HEK293T (cell line): Measurements from ENCODE around the gene ZNF578.

ENCODE experiments used
- ARNT ChIP-seq: fragments of 450-650 bp; IDR thresholded peaks from 2 replicates; pipeline ENCODE4 v1.6.1; 2017; ENCODE audit warnings: mild to moderate bottlenecking
- BHLHE40 ChIP-seq: fragments of 450-650 bp; IDR thresholded peaks from 2 replicates; pipeline ENCODE4 v1.6.1; 2016; ENCODE audit warnings: mild to moderate bottlenecking, moderate library complexity, borderline replicate concordance
- CTBP1 ChIP-seq: fragments of 450-650 bp; IDR thresholded peaks from 2 replicates; pipeline ENCODE4 v1.6.1; 2016; ENCODE audit warnings: borderline replicate concordance
- ELF4 ChIP-seq: fragments of 450-650 bp; IDR thresholded peaks from 2 replicates; pipeline ENCODE4 v1.6.1; 2017; ENCODE audit warnings: antibody characterized with exemption
- FOXA1 ChIP-seq: fragments of 450-650 bp; IDR thresholded peaks from 2 replicates; pipeline ENCODE4 v1.6.1; 2016; ENCODE audit warnings: mild to moderate bottlenecking
- FOXM1 ChIP-seq: fragments of 450-650 bp; IDR thresholded peaks from 2 replicates; pipeline ENCODE4 v1.6.1; 2017; ENCODE audit warnings: mild to moderate bottlenecking, borderline replicate concordance
- L3MBTL2 ChIP-seq: fragments of 450-650 bp; conservative IDR thresholded peaks from 2 replicates; pipeline ENCODE4 v1.6.1; 2016; ENCODE audit warnings: mild to moderate bottlenecking
- LEF1 ChIP-seq: fragments of 450-650 bp; IDR thresholded peaks from 2 replicates; pipeline ENCODE4 v1.6.1; 2017; ENCODE audit warnings: mild to moderate bottlenecking, borderline replicate concordance
- PKNOX1 ChIP-seq: fragments of 450-650 bp; IDR thresholded peaks from 2 replicates; pipeline ENCODE4 v1.6.1; 2016
- SP1 ChIP-seq: fragments of 450-650 bp; IDR thresholded peaks from 2 replicates; pipeline ENCODE4 v1.6.1; 2017
- SUZ12 ChIP-seq: fragments of 450-650 bp; IDR thresholded peaks from 2 replicates; pipeline ENCODE4 v1.6.1; 2016; ENCODE audit warnings: mild to moderate bottlenecking
- TARDBP ChIP-seq: fragments of 450-650 bp; IDR thresholded peaks from 2 replicates; pipeline ENCODE4 v1.6.1; 2016
- ZNF384 ChIP-seq: fragments of 450-650 bp; IDR thresholded peaks from 2 replicates; pipeline ENCODE4 v1.6.1; 2016

DNA sequence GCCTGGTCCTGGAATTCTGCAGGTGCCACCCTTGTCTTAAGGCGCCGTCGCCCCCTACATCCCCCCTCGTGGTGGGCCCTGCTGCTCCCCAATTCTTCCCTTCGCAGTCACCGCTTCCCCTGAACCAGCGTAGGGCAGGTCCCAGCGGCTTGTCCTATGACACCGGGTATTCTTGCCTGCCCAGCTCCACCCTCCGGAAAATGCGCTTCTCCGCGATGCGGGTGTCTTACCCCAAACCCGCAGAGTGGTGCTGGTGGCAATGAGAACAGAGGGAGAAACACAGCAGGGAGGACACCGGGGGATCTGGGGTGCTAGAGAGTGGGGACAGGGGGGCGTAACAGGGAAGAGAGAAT is 83.1 kb downstream of the ZNF578 start:
- TF ChIP-seq BHLHE40: no peak
- TF ChIP-seq FOXA1: no peak
- no peak for TF ChIP-seq SP1
- no peak for TF ChIP-seq FOXM1
- no peak for TF ChIP-seq L3MBTL2
- TF ChIP-seq ELF4: no peak
- TF ChIP-seq PKNOX1: no peak
- TF ChIP-seq LEF1: no peak
- no peak for TF ChIP-seq TARDBP
- no peak for TF ChIP-seq ZNF384
- TF ChIP-seq ARNT: no peak
- TF ChIP-seq SUZ12: no peak
- no peak for TF ChIP-seq CTBP1
